Nephron progenitor cell (in vitro differentiated cells): Measurements from ENCODE around the gene MLC1.

Experiments
- DNase-seq: peaks from one replicate; pipeline ENCODE4 v3.0.0; 2021
- H3K27ac Mint-ChIP-seq: 2 replicates; pipeline ENCODE4 v1.8.0; 2021; ENCODE audit warnings: mild to moderate bottlenecking, moderate library complexity, mixed read lengths
- H3K27me3 Mint-ChIP-seq: 2 replicates; pipeline ENCODE4 v1.8.0; 2021; ENCODE audit warnings: mild to moderate bottlenecking, low read depth, mixed read lengths; ENCODE audit not compliant: poor library complexity
- H3K36me3 Mint-ChIP-seq: 2 replicates; pipeline ENCODE4 v1.8.0; 2021; ENCODE audit warnings: low read depth, mixed read lengths
- H3K4me1 Mint-ChIP-seq: 2 replicates; pipeline ENCODE4 v1.8.0; 2021; ENCODE audit warnings: mixed read lengths
- H3K4me3 Mint-ChIP-seq: 2 replicates; pipeline ENCODE4 v1.8.0; 2021; ENCODE audit warnings: mild to moderate bottlenecking, moderate library complexity, mixed read lengths
- H3K9me3 Mint-ChIP-seq: 2 replicates; pipeline ENCODE4 v1.8.0; 2021; ENCODE audit warnings: mild to moderate bottlenecking, moderate library complexity, mixed read lengths
- TF ChIP-seq, protein P1 (sequence below): fragments of 200-600 bp; sonication (generic); IDR thresholded peaks from 2 replicates; pipeline ENCODE4 v1.5.0; 2021; ENCODE audit warnings: antibody characterized with exemption

The MLC1 gene

DNA sequence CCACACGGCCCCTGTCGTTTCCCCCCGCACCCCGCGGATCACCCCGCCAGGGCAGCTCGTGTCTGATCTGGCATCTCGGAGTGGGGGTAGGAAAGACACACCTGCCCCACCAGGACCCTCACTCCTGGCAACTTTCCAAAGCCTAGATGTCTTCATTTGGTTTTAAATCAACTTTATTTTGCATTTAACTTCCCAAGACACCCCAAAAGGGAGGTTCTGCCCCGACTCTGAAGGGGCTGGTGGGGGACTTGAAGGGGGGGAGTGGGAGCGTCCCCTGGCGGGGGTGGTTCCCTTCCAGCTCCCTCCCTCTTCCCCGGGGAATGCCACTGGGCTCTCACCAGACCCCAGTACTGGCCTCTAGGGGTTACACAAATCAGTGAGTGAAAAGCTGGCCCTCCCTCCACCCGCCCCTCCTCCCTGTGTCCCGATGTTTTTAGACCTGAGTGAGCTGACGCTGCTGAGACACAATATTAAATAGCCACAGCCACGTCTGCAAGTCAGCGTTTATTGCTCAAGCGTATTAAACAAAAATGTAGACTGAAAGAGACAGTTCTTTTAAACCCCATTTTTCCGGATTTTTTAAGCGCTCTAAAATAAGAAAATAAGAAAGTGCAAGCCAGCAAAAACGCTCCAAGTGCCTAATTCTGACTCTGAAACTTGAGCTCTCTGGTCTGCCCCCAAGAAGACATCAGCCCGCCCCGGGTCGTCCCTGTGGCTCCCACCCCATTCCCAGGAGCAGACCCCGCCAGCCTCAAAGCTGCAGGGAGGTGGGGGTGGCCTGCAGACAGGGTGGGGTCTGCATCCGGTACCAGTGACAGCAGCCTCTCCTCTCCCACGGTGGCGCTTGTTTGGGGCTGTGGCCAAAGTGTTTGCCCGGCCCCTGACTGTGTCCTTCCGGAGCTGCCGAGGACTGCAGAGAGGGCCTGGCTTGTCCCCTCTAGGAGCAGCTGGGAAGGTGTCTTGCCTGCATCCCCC, 26.0 kb downstream of the MLC1 start:
- peaks cover 13% of the 10 kb centered on the region for H3K27me3 Mint-ChIP-seq
- TF ChIP-seq, protein P1, sequence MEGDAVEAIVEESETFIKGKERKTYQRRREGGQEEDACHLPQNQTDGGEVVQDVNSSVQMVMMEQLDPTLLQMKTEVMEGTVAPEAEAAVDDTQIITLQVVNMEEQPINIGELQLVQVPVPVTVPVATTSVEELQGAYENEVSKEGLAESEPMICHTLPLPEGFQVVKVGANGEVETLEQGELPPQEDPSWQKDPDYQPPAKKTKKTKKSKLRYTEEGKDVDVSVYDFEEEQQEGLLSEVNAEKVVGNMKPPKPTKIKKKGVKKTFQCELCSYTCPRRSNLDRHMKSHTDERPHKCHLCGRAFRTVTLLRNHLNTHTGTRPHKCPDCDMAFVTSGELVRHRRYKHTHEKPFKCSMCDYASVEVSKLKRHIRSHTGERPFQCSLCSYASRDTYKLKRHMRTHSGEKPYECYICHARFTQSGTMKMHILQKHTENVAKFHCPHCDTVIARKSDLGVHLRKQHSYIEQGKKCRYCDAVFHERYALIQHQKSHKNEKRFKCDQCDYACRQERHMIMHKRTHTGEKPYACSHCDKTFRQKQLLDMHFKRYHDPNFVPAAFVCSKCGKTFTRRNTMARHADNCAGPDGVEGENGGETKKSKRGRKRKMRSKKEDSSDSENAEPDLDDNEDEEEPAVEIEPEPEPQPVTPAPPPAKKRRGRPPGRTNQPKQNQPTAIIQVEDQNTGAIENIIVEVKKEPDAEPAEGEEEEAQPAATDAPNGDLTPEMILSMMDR, result peak; percentile 2
- no peaks in the 10 kb centered on the region for H3K36me3 Mint-ChIP-seq
- peak overlapping the region; percentile 76 for H3K4me3 Mint-ChIP-seq
- peaks cover 2% of the 10 kb centered on the region for H3K9me3 Mint-ChIP-seq
- H3K27ac Mint-ChIP-seq, result peak overlapping the region; percentile 90
- H3K4me1 Mint-ChIP-seq, result peaks cover 54% of the 10 kb centered on the region
- DNase-seq, result peak; percentile 74

DNA sequence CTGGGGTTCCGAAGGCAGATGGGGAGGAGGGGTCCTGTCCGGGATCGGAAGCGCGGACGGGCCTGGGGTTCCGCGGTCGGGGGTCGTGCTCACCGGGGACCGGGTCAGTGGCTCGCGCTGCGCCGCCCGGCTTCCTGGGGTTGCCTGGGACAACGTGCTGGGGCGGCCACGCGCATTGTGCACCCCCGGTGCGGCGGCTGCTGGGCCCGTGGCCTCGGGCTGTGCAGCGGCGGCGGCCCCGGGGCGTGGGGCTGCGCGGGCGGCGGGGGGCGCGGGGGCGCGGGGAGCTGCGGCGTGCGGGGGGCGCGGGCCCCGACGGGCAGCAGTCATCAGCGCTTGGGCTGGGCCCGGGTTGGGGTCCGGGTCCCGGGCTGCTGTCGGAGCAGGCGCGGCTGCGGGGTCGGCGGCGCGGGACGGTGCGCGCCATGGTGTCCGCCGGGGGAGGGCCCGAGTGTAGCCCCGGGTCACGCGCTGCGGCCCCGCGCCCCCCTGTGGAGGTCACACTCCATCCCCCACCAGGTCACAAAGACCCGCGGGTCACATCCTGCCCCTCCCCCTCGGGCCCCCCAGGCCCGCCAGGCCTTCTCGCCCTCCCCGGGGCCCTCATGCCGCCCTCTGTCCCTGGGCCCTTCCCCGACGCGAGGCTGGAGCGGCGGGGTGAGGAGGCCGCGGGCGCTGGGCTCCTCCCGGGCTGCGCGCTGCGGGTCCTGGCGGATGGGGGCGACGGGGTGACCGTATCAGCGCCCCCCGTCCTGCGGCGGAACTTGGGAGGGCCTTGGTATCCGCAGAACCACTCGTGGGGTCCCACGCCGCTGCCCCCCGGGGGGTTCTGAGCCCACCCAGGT, 26.9 kb downstream of the MLC1 start, which contains the start of gene TTLL8:
TSS of gene TTLL8 (minus strand) at position 238 of the 845 bp plus-strand sequence.
- peak within 1 kb of the TSS; percentile 76 for H3K4me3 Mint-ChIP-seq
- TF ChIP-seq, protein P1, result no peak
- H3K27ac Mint-ChIP-seq, result no peak within 1 kb of the TSS
- peaks cover 19% of the 10 kb centered on the region for H3K27me3 Mint-ChIP-seq
- H3K36me3 Mint-ChIP-seq, result peaks cover 9% of the 10 kb centered on the region
- H3K4me1 Mint-ChIP-seq, result peaks cover 51% of the 10 kb centered on the region
- DNase-seq, result peak; percentile 56
- H3K9me3 Mint-ChIP-seq, result peaks cover 11% of the 10 kb centered on the region

DNA sequence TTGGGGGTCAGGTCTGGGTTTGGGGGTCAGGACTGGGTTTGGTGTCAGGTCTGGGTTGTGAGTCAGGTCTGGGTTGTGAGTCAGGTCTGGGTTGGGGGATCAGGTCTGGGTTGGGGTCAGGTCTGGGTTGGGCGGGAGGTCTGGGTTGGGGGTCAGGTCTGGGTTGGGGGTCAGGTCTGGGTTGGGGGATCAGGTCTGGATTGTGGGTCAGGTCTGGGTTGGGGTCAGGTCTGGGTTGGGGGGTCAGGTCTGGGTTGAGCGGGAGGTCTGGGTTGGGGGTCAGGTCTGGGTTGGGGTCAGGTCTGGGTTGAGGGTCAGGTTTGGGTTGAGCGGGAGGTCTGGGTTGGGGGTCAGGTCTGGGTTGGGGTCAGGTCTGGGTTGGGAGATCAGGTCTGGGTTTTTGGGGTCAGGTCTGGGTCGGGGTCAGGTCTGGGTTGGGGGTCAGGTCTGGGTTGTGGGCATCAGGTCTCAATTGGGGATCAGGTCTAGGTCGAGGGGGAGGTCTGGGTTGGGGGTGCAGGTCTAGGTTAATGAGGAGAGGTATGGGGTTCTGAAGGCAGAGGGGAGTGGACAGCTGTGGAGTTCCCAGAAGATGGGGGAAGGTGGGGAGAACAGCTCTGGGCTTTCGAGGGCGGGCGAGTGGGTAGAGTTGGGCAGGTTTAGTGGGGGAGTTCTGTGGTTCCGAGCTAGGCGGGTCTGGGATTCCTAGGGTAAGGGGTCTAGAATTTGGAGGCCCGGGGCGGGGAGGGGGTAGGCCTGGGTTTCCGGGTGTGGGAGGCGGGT, 27.8 kb downstream of the MLC1 start:
- TF ChIP-seq, protein P1, result no peak
- peaks cover 51% of the 10 kb centered on the region for H3K4me1 Mint-ChIP-seq
- H3K27ac Mint-ChIP-seq, result no peak overlapping the region
- DNase-seq, result no peak
- peaks cover 19% of the 10 kb centered on the region for H3K27me3 Mint-ChIP-seq
- peaks cover 10% of the 10 kb centered on the region for H3K36me3 Mint-ChIP-seq
- H3K9me3 Mint-ChIP-seq, result peaks cover 19% of the 10 kb centered on the region
- no peak overlapping the region for H3K4me3 Mint-ChIP-seq

DNA sequence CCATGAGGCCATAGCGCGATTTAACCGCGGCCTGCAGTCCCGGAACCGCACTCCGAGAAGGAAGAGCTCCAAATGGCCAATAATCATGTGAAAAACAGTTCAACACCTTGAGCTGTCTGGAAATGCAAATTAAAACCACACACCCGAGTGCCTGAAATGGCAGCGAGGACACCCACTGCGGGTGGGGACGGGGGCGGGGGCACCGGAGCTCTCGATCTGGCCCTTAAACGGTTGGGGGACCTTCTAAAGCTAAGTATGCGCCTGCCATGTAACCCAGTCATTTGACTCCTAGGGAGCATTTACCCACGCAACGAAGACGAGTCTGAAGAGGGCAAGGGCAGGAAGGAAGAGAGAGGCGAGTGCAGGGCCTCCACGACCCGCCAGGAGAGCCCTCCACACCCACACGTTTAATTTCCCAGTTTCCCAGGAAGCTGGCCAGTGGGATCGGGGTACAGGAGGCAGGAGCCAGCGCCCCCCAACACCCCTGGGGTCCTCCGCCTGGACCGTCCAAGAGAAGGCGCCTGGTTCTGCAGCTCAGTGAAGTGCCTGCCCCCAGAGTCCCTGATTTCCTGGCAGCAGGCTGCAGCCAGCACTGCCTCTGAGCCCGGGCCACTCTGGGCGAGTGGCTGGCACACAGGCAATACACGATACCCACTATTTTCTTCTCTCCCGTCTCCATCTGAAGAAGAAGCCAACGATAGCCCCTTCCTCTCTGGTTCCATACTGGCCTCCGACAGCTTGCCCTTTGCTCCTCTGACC, 28.8 kb downstream of the MLC1 start:
- peaks cover 22% of the 10 kb centered on the region for H3K27me3 Mint-ChIP-seq
- H3K9me3 Mint-ChIP-seq, result peaks cover 30% of the 10 kb centered on the region
- TF ChIP-seq, protein P1, result no peak
- H3K4me3 Mint-ChIP-seq, result no peak overlapping the region
- peaks cover 10% of the 10 kb centered on the region for H3K36me3 Mint-ChIP-seq
- peaks cover 48% of the 10 kb centered on the region for H3K4me1 Mint-ChIP-seq
- DNase-seq, result no peak
- no peak overlapping the region for H3K27ac Mint-ChIP-seq

DNA sequence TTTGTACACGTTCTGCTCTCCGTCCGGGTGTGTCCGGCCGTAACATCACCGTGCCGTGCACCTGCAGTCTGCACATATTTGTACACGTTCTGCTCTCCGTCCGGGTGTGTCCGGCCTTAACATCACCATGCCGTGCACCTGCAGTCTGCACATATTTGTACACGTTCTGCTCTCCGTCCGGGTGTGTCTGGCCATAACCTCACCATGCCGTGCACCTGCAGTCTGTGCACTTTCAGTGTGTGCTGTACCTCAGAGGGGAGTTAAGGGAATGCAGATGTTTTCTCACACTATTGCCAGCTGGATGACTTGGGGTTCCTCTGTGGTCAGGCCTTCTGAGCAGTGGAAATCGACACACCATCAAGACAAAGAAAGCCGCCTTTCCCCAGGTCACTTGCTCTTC, 31.4 kb downstream of the MLC1 start:
- Mint-ChIP-seq H3K36me3 (peaks cover 10% of the 10 kb centered on the region), H3K27me3 (peaks cover 29% of the 10 kb centered on the region), H3K27ac (no peak overlapping the region), H3K4me1 (peaks cover 37% of the 10 kb centered on the region), H3K9me3 (peaks cover 32% of the 10 kb centered on the region), H3K4me3 (no peak overlapping the region)
- TF ChIP-seq, protein P1, result no peak
- DNase-seq, result no peak
